Activated naive CD8-positive, alpha-beta T cell (primary cell): ENCODE measurements around the gene STX17.
"Not testable (repeated sequence)": the region's sequence is repeated elsewhere in the genome, so short reads cannot be mapped to it uniquely, and the experiment has no call there.

Experiments
- H3K27ac Mint-ChIP-seq: one replicate; pipeline ENCODE4 v1.8.0; 2021; ENCODE audit warnings: mixed read lengths
- H3K27me3 Mint-ChIP-seq: one replicate; pipeline ENCODE4 v1.8.0; 2021; ENCODE audit warnings: mixed read lengths
- H3K36me3 Mint-ChIP-seq: one replicate; pipeline ENCODE4 v1.8.0; 2021; ENCODE audit warnings: mixed read lengths
- H3K4me1 Mint-ChIP-seq: one replicate; pipeline ENCODE4 v1.8.0; 2021; ENCODE audit warnings: low read depth, mixed read lengths
- H3K4me3 Mint-ChIP-seq: one replicate; pipeline ENCODE4 v1.8.0; 2021; ENCODE audit warnings: mild to moderate bottlenecking, mixed read lengths
- H3K9me3 Mint-ChIP-seq: one replicate; pipeline ENCODE4 v1.8.0; 2021; ENCODE audit warnings: low read depth, mixed read lengths

STX17 gene

DNA sequence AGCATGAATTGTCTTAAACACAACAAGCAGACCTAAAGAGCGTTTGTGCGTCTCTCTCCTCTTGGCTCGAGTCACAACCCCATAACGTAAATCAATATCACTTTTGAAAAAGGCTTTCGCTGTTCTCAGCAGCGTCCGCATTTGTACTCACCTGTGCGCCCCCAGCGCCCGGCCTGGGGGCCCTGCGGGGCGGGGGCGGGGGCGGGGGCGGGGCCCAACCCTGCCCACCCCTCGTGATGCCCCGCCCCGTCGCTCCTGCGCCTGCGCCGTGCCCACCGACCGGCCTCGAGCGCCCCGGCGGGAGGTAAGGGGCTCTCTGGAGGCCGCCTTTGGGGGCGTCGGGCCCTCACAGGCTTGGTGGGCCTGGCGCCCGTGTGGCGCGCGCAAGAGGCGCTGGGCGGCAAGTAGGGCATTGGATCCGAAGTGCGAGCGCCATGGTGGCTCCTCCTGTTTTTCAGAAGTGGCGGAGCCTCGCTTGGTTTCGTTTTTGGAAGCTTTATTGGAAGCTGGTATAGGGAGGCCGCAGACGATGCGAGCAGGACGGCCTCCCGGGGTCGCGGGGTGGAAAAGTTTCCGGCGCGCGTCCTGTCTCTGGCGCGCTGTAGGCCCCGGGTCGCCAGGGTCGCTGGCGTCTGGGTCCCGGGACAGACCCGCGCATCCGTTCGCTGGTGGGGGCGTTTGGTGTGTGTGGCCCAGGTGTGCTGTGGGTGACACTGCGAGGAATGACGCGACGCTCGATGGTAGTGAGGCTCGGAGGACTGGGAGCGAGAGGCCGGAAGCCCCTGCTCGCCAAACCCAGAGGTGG lies at the start of gene STX17:
Gene STX17, plus strand, starts transcription at position 252 of the 805 bp plus-strand sequence. CDS start 8,586 bp downstream, outside the sequence.
- H3K27me3 Mint-ChIP-seq: no peaks in the 10 kb centered on the region
- H3K9me3 Mint-ChIP-seq: no peaks in the 10 kb centered on the region
- no peaks in the 10 kb centered on the region for H3K36me3 Mint-ChIP-seq
- H3K27ac Mint-ChIP-seq: peak within 1 kb of the TSS; percentile 96
- peaks cover 35% of the 10 kb centered on the region for H3K4me1 Mint-ChIP-seq
- H3K4me3 Mint-ChIP-seq: peak within 1 kb of the TSS; percentile 96

DNA sequence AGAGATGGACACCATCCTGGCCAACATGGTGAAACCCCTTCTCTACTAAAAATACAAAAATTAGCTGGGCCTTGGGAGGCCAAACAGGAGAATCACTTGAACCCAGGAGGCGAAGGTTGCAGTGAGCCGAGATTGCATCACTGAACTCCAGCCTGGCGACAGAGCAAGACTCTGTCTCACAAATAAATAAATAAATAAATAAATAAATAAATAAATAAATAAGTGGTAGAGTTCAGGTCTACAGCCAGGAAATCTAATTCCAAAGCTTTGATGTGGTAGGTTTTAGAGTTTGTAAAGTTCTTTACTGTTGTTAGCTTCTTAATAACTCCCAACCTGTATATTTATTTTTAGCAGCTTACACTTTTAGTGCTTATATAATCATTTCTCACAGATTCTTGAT lies 48.9 kb upstream of the STX17 start:
- H3K4me1 Mint-ChIP-seq, H3K9me3 Mint-ChIP-seq, H3K4me3 Mint-ChIP-seq, H3K27me3 Mint-ChIP-seq, H3K27ac Mint-ChIP-seq: not testable (repeated sequence)
- peaks cover 27% of the 10 kb centered on the region for H3K36me3 Mint-ChIP-seq

DNA sequence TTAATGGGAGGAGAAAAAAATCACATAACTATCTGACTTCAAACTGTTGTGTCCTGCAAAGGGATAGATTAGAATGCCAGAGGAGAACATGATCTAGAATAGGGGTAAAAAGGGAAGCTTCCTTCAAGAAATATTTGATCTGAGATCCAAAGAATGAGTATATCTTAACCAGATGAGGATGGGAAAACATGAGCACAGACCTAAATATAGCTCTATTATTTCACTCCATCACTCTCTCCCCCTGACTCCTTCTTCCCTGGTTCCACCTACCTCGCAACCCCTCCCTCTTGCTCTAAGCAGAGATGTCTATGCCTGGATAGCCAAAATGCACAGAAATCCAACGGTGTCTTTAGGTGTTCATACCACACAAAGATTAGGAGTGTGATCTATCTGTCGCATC lies 48.4 kb upstream of the STX17 start:
- no peak overlapping the region for H3K27ac Mint-ChIP-seq
- peaks cover 26% of the 10 kb centered on the region for H3K36me3 Mint-ChIP-seq
- no peaks in the 10 kb centered on the region for H3K27me3 Mint-ChIP-seq
- H3K4me3 Mint-ChIP-seq: no peak overlapping the region
- no peaks in the 10 kb centered on the region for H3K9me3 Mint-ChIP-seq
- H3K4me1 Mint-ChIP-seq: no peaks in the 10 kb centered on the region

DNA sequence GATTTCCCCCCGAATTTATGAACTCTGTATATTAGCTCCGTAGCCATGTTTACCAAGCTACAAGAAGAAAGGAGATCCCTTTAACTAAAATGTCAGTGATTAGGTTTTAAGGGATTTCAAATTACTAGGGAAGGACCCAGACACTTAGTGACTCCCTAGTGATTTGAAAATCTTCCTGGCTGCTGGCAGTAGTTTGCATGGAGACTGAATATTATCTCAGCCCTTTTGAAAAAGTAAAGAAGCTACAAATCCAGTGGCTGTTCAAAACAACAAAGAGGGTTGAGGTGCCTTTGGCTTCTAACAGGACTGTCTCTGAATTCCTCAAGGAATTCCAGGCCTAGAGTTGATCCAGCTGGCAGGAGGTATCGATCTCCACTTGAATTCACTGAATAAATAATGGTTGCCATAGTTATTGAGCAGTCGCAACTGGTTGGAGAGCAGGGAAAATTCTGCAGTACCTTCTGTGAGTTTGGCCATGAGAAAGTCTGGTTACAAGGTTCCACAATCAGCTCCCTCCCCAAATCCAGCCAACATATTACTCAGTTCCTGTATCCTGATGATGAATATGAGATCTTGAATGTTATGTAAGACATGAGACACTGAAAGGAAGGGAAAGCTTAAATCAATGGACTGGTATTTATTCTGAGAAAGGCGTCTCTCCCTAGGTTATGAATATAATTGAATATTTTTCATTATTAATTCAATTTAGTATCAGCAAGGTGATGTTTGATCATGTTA lies 47.0 kb upstream of the STX17 start:
- H3K9me3 Mint-ChIP-seq: no peaks in the 10 kb centered on the region
- H3K4me1 Mint-ChIP-seq: no peaks in the 10 kb centered on the region
- no peak overlapping the region for H3K27ac Mint-ChIP-seq
- H3K27me3 Mint-ChIP-seq: no peaks in the 10 kb centered on the region
- H3K4me3 Mint-ChIP-seq: no peak overlapping the region
- peaks cover 35% of the 10 kb centered on the region for H3K36me3 Mint-ChIP-seq

DNA sequence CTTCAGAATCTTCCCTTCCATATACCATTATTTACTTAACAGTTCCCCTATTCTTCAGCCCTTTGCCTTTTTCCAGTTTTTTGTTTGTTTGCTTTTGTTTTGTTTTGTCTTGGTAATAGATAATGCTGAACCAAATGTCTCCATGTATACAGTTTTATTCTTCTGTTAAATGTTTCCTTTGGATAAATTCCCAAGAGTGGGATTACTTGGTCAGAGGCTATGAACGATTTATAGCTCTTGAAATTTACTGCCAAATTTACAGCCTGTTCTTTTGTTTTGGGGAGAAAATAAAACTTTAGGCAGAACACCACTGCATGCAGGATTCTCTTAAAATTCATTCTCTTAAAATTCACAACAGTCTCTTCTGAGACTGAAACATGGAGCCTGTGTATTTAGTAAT lies 46.2 kb upstream of the STX17 start:
- Mint-ChIP-seq H3K4me1 (no peaks in the 10 kb centered on the region), H3K27ac (no peak overlapping the region), H3K4me3 (no peak overlapping the region), H3K36me3 (peaks cover 32% of the 10 kb centered on the region), H3K9me3 (no peaks in the 10 kb centered on the region), H3K27me3 (no peaks in the 10 kb centered on the region)

DNA sequence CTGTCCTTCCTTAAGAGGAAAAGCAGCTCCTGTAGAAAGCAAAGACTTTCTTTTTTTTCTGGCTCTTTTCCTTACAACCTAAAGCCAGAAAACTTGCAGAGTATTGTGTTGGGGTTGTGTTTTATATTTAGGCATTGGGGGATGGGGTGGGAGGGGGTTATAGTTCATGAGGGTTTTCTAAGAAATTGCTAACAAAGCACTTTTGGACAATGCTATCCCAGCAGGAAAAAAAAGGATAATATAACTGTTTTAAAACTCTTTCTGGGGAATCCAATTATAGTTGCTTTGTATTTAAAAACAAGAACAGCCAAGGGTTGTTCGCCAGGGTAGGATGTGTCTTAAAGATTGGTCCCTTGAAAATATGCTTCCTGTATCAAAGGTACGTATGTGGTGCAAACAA lies 42.5 kb upstream of the STX17 start:
- peaks cover 27% of the 10 kb centered on the region for H3K36me3 Mint-ChIP-seq
- no peaks in the 10 kb centered on the region for H3K9me3 Mint-ChIP-seq
- no peaks in the 10 kb centered on the region for H3K27me3 Mint-ChIP-seq
- peaks cover 1% of the 10 kb centered on the region for H3K4me1 Mint-ChIP-seq
- H3K4me3 Mint-ChIP-seq: no peak overlapping the region
- no peak overlapping the region for H3K27ac Mint-ChIP-seq

DNA sequence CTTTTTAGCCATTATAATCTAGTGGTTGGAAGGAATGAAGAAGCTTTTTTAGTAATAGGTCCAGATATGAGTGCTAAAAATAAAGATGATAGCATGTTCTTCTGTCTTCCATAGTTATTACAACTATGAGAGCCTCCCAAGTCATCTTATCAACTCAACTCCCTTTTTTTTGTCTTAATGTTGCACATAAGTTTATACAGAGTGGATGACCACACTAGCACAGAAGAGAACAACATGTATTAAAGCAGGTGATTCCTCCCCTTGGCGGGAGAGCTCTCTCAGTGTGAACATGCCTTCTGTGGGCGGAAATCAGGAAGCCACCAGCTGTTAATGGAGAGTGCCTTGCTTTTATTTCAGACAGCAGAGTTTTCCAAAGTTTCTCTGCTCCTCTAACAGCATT lies 40.1 kb upstream of the STX17 start:
- Mint-ChIP-seq H3K27me3 (no peaks in the 10 kb centered on the region), H3K36me3 (peaks cover 22% of the 10 kb centered on the region), H3K4me1 (peaks cover 1% of the 10 kb centered on the region), H3K9me3 (no peaks in the 10 kb centered on the region), H3K27ac (no peak overlapping the region), H3K4me3 (no peak overlapping the region)

DNA sequence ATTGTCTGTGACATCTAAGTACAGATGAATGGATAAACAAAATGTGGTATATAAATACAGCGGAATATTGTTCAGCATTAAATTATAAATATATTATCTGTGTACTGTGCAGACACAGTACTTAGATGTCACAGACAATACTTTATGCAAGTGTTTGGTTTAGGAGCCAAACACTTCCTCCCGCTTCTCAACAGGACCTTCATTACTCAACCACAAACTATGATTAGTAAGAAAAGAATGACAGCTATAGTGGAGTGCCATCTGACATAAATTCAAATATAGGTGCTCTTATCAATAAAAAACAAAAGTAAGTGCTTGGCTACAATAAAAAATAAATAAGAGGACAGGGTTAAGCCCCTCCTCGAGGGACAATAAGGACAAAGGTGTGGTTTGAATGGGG lies 38.9 kb upstream of the STX17 start:
- no peaks in the 10 kb centered on the region for H3K9me3 Mint-ChIP-seq
- H3K4me3 Mint-ChIP-seq: no peak overlapping the region
- no peak overlapping the region for H3K27ac Mint-ChIP-seq
- H3K4me1 Mint-ChIP-seq: peaks cover 1% of the 10 kb centered on the region
- H3K27me3 Mint-ChIP-seq: no peaks in the 10 kb centered on the region
- H3K36me3 Mint-ChIP-seq: peaks cover 19% of the 10 kb centered on the region

DNA sequence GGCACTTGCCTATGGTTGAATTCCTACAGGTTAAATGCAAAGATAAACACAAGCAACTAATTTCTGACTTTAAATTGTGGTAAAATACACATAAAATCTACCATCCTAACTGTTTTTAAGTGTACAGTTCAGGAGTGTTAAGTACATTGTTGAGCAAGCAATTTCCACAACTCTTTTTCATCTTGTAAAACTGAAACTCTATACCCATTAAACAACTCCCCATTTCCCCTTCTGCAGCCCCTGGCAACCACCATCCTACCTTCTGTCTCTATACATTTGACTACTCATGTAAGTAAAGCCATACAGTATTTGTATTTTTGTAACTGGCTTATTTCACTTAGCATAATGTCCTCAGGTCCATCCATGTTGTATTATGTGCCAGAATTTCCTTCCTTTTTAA lies 38.5 kb upstream of the STX17 start:
- Mint-ChIP-seq H3K4me3 (no peak overlapping the region), H3K27me3 (no peaks in the 10 kb centered on the region), H3K4me1 (peaks cover 1% of the 10 kb centered on the region), H3K9me3 (no peaks in the 10 kb centered on the region), H3K27ac (no peak overlapping the region), H3K36me3 (peaks cover 17% of the 10 kb centered on the region)

DNA sequence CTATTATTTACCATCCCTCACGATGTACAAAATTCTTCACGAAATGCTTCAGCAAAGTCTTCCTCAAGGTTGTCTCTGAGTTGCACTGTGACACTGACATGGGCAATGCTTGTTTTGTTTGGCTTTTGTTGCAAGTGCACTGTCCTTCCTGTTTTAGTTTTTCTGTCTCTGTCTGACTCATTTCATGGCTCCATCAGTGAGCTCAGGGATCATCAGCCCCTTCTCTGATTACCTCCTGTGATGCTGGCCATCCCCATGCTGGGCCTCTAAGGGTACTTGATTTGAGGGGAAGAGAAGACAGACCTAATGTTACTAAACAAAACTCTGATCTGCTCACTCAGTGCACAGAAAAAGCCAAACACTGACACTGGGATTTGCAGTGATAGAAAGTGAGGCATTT lies 37.6 kb upstream of the STX17 start:
- no peaks in the 10 kb centered on the region for H3K9me3 Mint-ChIP-seq
- H3K4me1 Mint-ChIP-seq: peaks cover 3% of the 10 kb centered on the region
- no peaks in the 10 kb centered on the region for H3K27me3 Mint-ChIP-seq
- H3K36me3 Mint-ChIP-seq: peaks cover 9% of the 10 kb centered on the region
- no peak overlapping the region for H3K27ac Mint-ChIP-seq
- H3K4me3 Mint-ChIP-seq: no peak overlapping the region

DNA sequence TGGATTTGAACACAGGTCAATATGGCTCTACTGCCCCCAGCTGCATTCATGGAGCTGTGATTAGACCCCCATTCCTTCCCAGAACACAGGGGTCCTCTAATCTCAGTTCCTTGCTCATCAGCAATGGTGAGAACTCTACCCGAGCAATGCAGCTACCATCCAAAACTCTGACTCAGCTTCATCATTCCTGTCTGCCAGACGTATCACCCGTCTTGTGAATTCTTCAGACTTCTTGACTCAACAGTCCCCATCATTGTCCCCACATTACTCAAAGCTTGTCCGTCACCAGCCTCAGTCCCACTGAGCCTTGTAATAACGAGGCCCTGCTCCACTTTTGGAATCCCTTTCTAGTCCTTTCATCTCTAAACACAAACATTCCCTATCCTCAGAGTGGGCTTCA lies 36.3 kb upstream of the STX17 start:
- Mint-ChIP-seq H3K4me1 (peaks cover 7% of the 10 kb centered on the region), H3K9me3 (no peaks in the 10 kb centered on the region), H3K27me3 (no peaks in the 10 kb centered on the region), H3K4me3 (no peak overlapping the region), H3K36me3 (peaks cover 7% of the 10 kb centered on the region), H3K27ac (no peak overlapping the region)

DNA sequence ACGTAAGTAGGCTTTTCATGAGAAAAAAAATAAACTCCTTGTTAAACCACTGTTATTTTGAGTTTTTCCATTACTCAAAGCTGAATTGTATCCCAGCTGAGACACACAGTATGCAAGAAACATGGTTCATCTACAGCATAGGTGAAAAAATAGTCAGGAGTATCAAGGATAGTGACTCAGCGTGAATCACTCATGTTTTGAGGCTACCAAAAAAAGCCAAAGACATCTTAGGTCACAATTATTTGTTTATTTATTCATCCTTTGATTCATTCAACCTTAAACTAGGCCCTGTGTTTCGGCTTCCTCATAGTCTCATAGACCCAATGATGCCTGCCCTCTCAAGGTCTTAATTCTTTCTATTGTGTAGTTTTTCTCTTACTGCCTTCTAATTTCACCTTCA lies 32.9 kb upstream of the STX17 start:
- H3K36me3 Mint-ChIP-seq: peaks cover 6% of the 10 kb centered on the region
- no peak overlapping the region for H3K27ac Mint-ChIP-seq
- H3K4me3 Mint-ChIP-seq: no peak overlapping the region

DNA sequence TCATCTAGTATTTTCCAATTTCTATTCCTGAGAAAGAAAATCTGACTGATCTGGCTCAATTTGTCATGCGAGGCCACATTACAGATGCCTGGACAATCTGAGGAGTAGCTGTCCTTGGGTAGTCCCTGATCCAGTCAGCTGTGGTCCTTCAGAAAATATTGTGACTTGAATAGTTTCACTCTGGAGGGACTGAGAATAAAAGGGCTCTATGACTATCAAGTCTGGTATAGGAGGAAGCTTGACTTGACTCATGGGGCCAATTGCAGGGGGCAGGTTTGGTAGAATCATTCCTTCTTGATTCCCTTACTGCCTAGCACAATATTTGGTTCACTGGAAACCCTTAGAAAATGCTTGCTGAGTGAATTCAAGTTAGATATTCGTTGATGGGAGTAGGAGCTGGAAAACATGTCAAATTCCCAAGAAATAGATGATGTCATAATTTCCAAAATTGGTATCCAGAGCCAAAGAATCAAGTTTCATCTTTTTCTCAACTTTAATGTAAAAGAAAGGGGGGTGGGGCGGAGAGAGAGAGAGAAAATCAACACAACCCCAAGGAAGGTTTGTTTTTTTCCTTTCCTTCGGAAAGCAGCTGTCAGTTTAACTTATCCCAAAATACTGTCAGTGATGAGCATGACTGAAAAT lies 32.4 kb upstream of the STX17 start:
- no peak overlapping the region for H3K27ac Mint-ChIP-seq
- no peaks in the 10 kb centered on the region for H3K9me3 Mint-ChIP-seq
- no peaks in the 10 kb centered on the region for H3K27me3 Mint-ChIP-seq
- no peak overlapping the region for H3K4me3 Mint-ChIP-seq
- H3K36me3 Mint-ChIP-seq: peaks cover 3% of the 10 kb centered on the region
- peaks cover 5% of the 10 kb centered on the region for H3K4me1 Mint-ChIP-seq

More for the DNA sequence above, 32.9 kb upstream of the STX17 start:
- Mint-ChIP-seq H3K9me3 (no peaks in the 10 kb centered on the region), H3K4me1 (peaks cover 7% of the 10 kb centered on the region), H3K27me3 (no peaks in the 10 kb centered on the region)

DNA sequence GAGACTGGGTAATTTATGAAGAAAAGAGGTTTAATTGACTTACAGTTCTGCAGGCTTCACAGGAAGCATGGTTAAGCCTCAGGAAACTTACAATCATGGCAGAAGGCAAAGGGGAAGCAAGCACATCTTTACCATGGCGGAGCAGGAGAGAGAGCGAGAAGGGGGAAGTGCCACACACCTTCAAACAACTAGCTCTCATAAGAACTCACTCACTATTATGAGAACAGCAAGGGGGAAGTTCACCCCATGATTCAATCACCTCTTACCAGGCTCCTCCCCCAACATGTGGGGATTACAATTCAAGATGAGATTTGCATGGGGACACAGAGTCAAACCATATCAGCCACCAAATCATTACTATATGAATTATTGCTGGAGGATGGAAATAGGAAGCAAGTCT lies 30.3 kb upstream of the STX17 start:
- peaks cover 5% of the 10 kb centered on the region for H3K4me1 Mint-ChIP-seq
- H3K27ac Mint-ChIP-seq: no peak overlapping the region
- no peak overlapping the region for H3K4me3 Mint-ChIP-seq
- peaks cover 11% of the 10 kb centered on the region for H3K36me3 Mint-ChIP-seq
- H3K27me3 Mint-ChIP-seq: no peaks in the 10 kb centered on the region
- H3K9me3 Mint-ChIP-seq: no peaks in the 10 kb centered on the region

DNA sequence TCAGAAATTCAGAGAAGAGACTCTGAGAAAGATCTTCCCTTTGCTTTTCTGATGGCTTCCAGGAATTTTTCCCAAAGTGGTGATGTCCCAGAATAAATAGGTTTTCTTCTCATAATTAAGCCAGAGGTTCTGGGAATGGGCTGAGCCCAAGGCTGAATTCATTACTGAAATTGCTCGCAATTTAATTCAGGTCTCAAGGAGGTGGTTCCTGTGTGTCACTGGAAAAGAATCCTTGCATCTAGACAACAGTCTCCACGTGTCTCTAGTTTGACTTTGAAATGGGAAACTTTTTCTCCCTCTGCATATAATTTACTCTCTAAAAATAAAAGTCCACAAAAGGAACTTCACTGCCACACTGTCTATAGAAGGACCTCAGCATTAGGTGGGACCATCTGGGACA lies 27.8 kb upstream of the STX17 start:
- H3K4me1 Mint-ChIP-seq: peaks cover 5% of the 10 kb centered on the region
- no peaks in the 10 kb centered on the region for H3K9me3 Mint-ChIP-seq
- no peaks in the 10 kb centered on the region for H3K27me3 Mint-ChIP-seq
- H3K27ac Mint-ChIP-seq: no peak overlapping the region
- peaks cover 16% of the 10 kb centered on the region for H3K36me3 Mint-ChIP-seq
- no peak overlapping the region for H3K4me3 Mint-ChIP-seq
